GM06990 (cell line): ENCODE data around the gene MCF2L.

Experiments used
- DNase-seq: peaks from one replicate; pipeline ENCODE4 v3.0.0-alpha.2; 2011; ENCODE audit not compliant: insufficient read length; ENCODE audit errors: extremely low read depth
- H3K27me3 ChIP-seq: replicated peaks from 2 replicates; pipeline ENCODE4 v1.6.0; 2011; ENCODE audit warnings: low read length; ENCODE audit not compliant: control insufficient read depth, insufficient read depth
- H3K36me3 ChIP-seq: 2 replicates; pipeline ENCODE4 v1.5.1; 2011; ENCODE audit warnings: low read length; ENCODE audit not compliant: control insufficient read depth, insufficient read depth
- H3K4me3 ChIP-seq: replicated peaks from 2 replicates; pipeline ENCODE4 v1.5.1; 2011; ENCODE audit warnings: low read depth, mild to moderate bottlenecking, control low read depth, low read length
- CTCF ChIP-seq: IDR thresholded peaks from 2 replicates; pipeline ENCODE4 v1.5.1; 2011; ENCODE audit warnings: low read length, control low read depth, mild to moderate bottlenecking, inconsistent platforms; ENCODE audit not compliant: insufficient read depth, poor library complexity, severe bottlenecking

MCF2L gene

GRCh38 chr13:113083022-113083373, 114.0 kb downstream of the MCF2L start:
- H3K27me3 ChIP-seq = no peaks in the 10 kb centered on the region
- no peaks in the 10 kb centered on the region for H3K36me3 ChIP-seq
- TF ChIP-seq CTCF = no peak
- DNase-seq = no peak
- no peak overlapping the region for H3K4me3 ChIP-seq

- no peak for DNase-seq
- H3K27me3 ChIP-seq = no peaks in the 10 kb centered on the region
- TF ChIP-seq CTCF = no peak
- H3K36me3 ChIP-seq = no peaks in the 10 kb centered on the region
- H3K4me3 ChIP-seq = no peak overlapping the region
Observed at GRCh38 chr13:113083402-113084061, 114.5 kb downstream of the MCF2L start.

GRCh38 chr13:113084094-113084942, 115.3 kb downstream of the MCF2L start:
- TF ChIP-seq CTCF = no peak
- Histone ChIP-seq H3K4me3 (no peak overlapping the region), H3K27me3 (no peaks in the 10 kb centered on the region), H3K36me3 (no peaks in the 10 kb centered on the region)
- DNase-seq = no peak

GRCh38 chr13:113084943-113085540, 116.0 kb downstream of the MCF2L start:
- no peaks in the 10 kb centered on the region for H3K27me3 ChIP-seq
- no peaks in the 10 kb centered on the region for H3K36me3 ChIP-seq
- no peak for TF ChIP-seq CTCF
- no peak overlapping the region for H3K4me3 ChIP-seq
- no peak for DNase-seq

- TF ChIP-seq CTCF = no peak
- no peak for DNase-seq
- Histone ChIP-seq H3K27me3 (no peaks in the 10 kb centered on the region), H3K36me3 (no peaks in the 10 kb centered on the region), H3K4me3 (no peak overlapping the region)
Observed at GRCh38 chr13:113086031-113086750, 117.2 kb downstream of the MCF2L start.
